GM21529 (cell line): ENCODE data around the gene RAB10.
"Not testable (repeated sequence)": the region's sequence is repeated elsewhere in the genome, so short reads cannot be mapped to it uniquely, and the experiment has no call there.

Experiments
- ATAC-seq: cut with Tn5 transposase; IDR thresholded peaks from one replicate; pipeline ENCODE4 v1.9.1; 2021; ENCODE audit not compliant: unreplicated experiment

The RAB10 gene

DNA sequence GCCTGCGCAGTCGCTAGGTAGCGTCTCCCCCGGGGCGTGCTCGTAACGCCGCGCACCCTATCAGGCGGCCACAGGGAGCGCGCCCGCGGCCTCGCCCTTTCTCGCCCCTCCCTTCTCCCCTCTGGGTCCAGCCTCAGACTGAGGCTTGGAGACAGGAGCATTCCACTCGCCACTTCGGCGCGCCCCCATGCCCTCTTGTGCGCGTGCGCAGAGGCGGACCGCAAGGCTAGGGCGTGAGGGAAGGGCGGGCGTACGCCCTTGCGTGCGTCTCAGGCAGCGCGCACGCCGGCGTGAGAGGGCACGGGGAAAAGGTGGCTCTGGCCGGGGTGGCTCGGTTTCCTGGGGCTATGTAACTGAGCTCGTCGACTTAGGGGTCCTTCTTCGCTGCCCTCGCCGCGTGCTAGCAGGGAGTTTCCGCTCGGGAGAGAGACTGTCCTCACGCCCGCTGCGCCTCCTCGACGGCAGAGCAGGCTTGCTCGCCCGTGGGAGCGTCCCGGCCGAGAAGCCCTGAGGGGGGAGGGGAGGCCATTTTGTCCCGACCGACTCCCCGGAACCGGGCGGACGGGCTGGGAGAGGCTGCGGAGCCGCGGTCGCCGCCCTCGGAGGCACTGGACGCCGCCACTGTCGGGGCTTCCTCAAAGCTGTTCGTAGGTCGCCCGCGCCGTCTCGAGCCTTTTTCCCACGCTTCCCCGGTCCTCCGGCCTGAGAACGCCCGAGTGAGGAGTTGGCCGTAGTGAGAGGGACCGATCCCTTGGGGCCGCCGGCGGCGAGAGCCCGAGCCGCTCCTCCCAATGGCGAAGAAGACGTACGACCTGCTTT lies at the start of gene RAB10:
RAB10 (plus strand) TSS at position 267 of the 819 bp plus-strand sequence; CDS start at position 792, 525 bp downstream.
- peak; percentile 85 for ATAC-seq

GRCh38 chr2:25988134-25988533 lies 45.8 kb upstream of the RAB10 start:
- no peak for ATAC-seq

- no peak for ATAC-seq
Measured at GRCh38 chr2:25989154-25989553, 44.7 kb upstream of the RAB10 start.

DNA sequence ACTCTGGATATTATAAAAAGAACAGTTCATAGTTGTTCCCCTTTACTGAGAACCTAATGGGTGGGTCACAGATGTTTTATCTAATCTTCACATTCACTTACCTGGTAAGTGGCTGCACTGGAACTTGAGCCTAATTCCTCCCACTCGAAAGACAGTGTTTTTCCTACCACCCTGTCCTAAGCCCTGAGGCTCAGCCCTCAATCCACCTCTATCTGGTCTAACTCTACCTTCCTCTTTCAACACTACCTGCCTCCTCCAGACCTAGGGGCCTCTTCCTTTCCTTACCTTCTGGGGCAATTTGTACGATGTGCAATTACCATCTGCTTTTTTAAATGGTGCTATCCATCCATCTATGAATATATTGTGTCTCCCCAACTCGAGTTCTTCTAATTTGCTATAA lies 41.9 kb upstream of the RAB10 start:
- no peak for ATAC-seq

DNA sequence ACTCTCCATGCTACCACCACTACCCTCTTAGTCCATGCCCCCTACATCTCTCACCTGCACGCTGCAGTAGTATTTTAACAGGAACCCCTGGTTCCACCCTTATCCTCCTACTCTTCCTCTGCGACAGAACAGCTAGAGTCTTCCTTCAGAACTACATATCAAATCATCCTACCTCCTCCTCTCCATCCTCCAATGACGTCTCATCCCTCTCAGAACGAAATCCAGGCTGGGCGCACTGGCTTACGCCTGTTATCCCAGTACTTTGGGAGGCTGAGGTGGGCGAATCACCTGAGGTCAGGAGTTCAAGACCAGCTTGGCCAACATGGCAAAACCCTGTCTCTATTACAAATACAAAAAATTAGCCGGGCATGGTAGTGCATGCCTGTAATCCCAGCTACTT lies 41.3 kb upstream of the RAB10 start:
- no peak for ATAC-seq

DNA sequence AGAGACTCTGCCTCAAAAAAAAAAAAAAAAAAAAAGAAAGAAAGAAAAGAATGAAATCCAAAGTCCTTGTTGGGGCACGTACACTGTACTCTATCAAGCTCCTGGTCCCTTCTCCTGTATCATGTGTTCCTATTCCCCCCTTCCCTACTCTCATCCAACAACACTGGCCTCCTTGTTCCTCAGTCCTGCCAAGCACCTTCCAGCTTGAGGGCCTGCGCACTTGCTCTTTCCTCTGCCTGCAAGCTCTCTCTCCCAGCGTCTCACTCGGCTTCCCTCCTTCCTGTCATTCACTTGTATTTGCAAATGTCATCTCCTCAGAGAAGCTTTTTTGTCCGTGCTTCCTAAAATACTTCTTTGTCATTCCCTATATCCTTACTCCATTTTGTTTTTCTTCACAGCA lies 40.8 kb upstream of the RAB10 start:
- no peak for ATAC-seq

- no peak for ATAC-seq
Measured at GRCh38 chr2:25994509-25994908, 39.4 kb upstream of the RAB10 start.

DNA sequence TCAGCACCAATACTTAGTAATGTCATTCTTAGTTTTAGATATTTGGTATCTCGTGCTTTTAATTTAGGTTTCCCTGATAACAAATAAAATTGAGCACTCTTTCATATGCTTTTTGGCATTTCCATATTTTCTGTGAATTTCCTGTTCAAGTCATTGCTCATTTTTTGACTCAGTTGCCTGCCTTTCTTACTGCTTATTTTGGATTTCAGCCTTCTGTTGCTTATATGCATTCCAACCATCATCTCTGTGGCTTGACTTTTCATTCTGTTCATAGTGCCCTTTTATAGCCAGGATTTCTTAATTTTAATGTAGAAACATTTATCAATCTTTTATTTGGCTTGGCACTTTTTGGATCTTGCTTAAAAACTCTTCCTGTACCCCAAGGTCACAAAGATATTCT lies 37.0 kb upstream of the RAB10 start:
- ATAC-seq, result no peak

- not testable (repeated sequence) for ATAC-seq
Measured at GRCh38 chr2:25998816-25999383, 35.0 kb upstream of the RAB10 start.

DNA sequence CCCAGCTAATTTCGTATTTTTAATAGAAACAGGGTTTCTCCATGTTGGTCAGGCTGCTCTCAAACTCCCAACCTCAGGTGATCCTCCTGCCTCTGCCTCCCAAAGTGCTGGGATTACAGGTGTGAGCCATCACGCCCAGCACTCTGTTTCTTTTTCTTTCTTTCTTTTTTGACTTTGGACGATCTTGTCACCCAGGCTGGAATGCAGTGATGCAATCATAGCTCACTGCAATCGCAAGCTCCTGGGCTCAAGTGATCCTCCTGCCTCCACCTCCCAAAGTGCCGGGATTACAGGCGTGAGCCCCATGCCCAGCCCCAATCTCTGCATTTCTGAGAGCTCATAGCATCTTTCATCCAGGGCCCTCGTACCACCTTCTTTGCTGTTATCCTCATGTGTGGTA lies 34.5 kb upstream of the RAB10 start:
- ATAC-seq, result not testable (repeated sequence)

DNA sequence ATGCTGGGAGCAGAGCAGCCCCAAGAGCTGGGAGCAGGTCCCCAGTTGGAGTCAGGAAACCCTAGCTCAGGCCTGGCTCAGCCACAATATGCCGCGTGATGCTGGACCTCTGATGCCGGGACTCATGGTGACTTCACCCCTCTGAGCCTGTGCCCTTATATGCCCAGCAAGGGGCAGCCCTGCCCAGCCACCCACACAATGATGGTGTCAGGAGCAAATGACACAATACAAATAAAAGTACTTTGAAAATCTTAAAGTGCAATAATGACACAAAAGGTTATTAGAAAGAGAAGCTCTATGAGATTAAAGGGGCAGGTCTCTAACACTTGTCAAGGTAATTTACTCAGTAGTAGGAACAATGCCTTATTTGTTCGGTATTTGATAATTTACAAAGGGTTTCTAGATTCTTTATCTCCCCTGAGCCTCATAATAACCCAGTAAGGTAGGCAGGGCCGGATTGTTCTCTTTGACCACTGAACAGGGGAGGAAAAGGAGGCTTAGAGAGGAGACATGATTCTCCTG lies 33.3 kb upstream of the RAB10 start:
- ATAC-seq, result no peak

- no peak for ATAC-seq
Measured at GRCh38 chr2:26001743-26002351, 32.0 kb upstream of the RAB10 start.

DNA sequence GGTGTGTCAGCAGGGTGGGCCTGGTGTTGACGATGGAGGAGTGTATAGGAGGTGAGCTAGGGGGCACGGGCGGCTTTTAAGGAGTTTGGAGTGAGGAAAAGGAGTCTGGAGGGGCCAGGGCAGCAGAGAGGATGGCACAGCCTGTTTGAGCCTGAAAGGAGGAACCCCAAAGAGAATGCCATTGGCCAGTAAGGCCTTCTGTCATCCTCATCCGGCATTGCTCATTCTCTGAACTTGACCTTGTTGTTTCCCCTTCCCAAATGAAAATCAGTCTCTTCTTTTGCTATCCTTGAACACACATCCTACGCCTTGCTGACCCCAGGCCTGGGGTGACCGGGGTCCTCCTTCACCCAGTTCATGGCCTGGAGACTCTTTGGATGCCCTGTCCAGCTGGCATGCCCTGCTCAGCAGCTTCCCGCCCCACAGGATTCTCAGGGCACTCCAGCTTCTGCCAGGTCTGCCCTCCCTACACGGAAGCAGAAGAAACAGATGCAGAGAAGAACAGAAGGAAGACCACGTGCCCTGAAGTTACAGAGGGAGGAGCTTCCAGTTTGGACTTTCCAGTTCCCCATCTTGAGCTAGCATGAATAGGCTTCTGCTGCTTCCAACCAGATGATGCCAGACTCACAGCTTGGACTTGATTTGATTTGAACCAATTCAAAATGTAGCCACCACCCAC lies 31.1 kb upstream of the RAB10 start:
- ATAC-seq, result no peak

GRCh38 chr2:26008095-26008494 lies 25.8 kb upstream of the RAB10 start:
- ATAC-seq, result no peak

GRCh38 chr2:26008851-26009566 lies 24.9 kb upstream of the RAB10 start:
- no peak for ATAC-seq

- ATAC-seq, result no peak
Measured at GRCh38 chr2:26009567-26009963, 24.3 kb upstream of the RAB10 start.

- ATAC-seq, result no peak
Measured at GRCh38 chr2:26010943-26011342, 22.9 kb upstream of the RAB10 start.

- ATAC-seq, result no peak
Measured at GRCh38 chr2:26011609-26011989, 22.3 kb upstream of the RAB10 start.

- no peak for ATAC-seq
Measured at GRCh38 chr2:26011990-26012856, 21.7 kb upstream of the RAB10 start.

DNA sequence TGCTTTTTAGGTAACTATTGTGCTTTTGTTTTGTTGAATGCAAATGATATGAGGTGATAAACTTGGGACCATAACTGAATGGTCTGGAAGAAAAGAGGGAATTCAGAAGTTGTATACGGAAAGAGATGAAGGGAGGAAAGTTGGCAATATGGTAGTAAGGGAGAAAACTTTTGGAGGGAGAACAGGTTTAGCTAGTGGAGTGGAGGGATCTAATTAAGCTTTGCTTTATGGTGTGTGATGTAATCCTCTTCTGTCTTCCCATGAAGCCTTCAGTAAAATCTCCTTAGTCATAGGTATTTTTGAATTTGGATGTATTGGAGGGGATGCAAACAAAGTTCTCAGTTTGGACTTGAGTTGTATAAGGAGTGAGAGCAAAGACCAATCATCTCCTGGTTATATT lies 20.2 kb upstream of the RAB10 start:
- ATAC-seq, result no peak
